ENCODE measurements around the gene CNTNAP5.

CNTNAP5 gene

DNA sequence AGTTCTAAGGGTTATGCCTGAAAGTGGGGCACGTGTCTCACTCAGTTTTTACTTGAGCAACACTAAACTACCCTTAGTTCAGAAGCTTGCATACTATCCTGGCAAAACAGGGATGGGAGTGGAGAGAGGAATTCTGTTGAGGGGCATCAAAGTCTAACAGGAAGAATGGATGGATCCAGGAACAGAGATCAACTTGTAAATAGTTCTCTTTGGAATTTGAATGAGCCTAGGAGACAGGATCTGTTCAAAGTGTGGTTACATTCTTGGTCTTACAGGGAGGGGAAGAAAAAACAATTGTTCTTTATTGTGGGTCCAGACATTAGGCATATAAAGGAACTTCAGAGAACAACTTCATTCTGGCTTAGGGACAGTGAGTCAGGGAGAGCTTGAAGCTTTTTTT is 560.2 kb downstream of the CNTNAP5 start:
- no peak overlapping the region for H3K4me3 ChIP-seq (ENCODE audit: insufficient read depth in 1 of 2, low read depth in 1 of 2, low read length in 2 of 2)
- H3K4me1 ChIP-seq (ENCODE audit: control insufficient read depth, insufficient read depth, low read depth, low read length) = no peaks in the 10 kb centered on the region
- H3K27ac ChIP-seq (ENCODE audit: low read length, poor library complexity, severe bottlenecking) = no peak overlapping the region
- no peak overlapping the region for H2BK5ac ChIP-seq (ENCODE audit: low read depth, low read length, poor library complexity, severe bottlenecking)
- no peaks in the 10 kb centered on the region for H3K36me3 ChIP-seq (ENCODE audit: control insufficient read depth in 1 of 2, insufficient read depth in 2 of 2, low read depth in 1 of 2, low read length in 2 of 2)
- H3K4me2 ChIP-seq (ENCODE audit: low read length, poor library complexity, severe bottlenecking) = no peak overlapping the region
- no peaks in the 10 kb centered on the region for H3K79me1 ChIP-seq (replicated peaks; ENCODE audit: low read length, poor library complexity, severe bottlenecking)
- no peak overlapping the region for H3K9ac ChIP-seq (ENCODE audit: low read length)
- no peak overlapping the region for H4K8ac ChIP-seq (ENCODE audit: low read length)
- no peak overlapping the region for H2BK120ac ChIP-seq (ENCODE audit: low read depth, low read length)
- H2BK15ac ChIP-seq (ENCODE audit: low read depth, poor library complexity, severe bottlenecking) = no peak overlapping the region
- H3K18ac ChIP-seq (ENCODE audit: low read depth in 1 of 2, low read length in 2 of 2) = no peak overlapping the region
- H3K4ac ChIP-seq (ENCODE audit: low read depth in 1 of 2, low read length in 2 of 2) = no peak overlapping the region
- H3K14ac ChIP-seq (ENCODE audit: low read length in 2 of 2) = no peak overlapping the region
- no peak overlapping the region for H2AFZ ChIP-seq (ENCODE audit: low read depth, low read length)
- H3K23ac ChIP-seq (ENCODE audit: low read length in 2 of 2) = no peak overlapping the region
- WGBS = no CpG with 5 or more reads among the region's 1 CpG
- H2AK5ac ChIP-seq (ENCODE audit: low read length, severe bottlenecking) = no peak overlapping the region
- no peak overlapping the region for H4K91ac ChIP-seq (ENCODE audit: low read length)
- no peaks in the 10 kb centered on the region for H3K27me3 ChIP-seq (ENCODE audit: control insufficient read depth in 1 of 2, insufficient read depth in 1 of 2, low read length in 2 of 2)
- H2BK12ac ChIP-seq (ENCODE audit: low read length in 2 of 2) = no peak overlapping the region
- H3K9me3 ChIP-seq (ENCODE audit: control insufficient read depth, low read length) = peaks cover 3% of the 10 kb centered on the region
- DNase-seq = no peak

- no peaks in the 10 kb centered on the region for H3K4me1 ChIP-seq (ENCODE audit: control insufficient read depth, insufficient read depth, low read depth, low read length)
- H3K4ac ChIP-seq (ENCODE audit: low read depth in 1 of 2, low read length in 2 of 2) = no peak overlapping the region
- no peak overlapping the region for H2BK5ac ChIP-seq (ENCODE audit: low read depth, low read length, poor library complexity, severe bottlenecking)
- H4K8ac ChIP-seq (ENCODE audit: low read length) = no peak overlapping the region
- H2BK15ac ChIP-seq (ENCODE audit: low read depth, poor library complexity, severe bottlenecking) = no peak overlapping the region
- peaks cover 5% of the 10 kb centered on the region for H3K9me3 ChIP-seq (ENCODE audit: control insufficient read depth, low read length)
- no peak overlapping the region for H3K4me2 ChIP-seq (ENCODE audit: low read length, poor library complexity, severe bottlenecking)
- H2AFZ ChIP-seq (ENCODE audit: low read depth, low read length) = no peak overlapping the region
- no peak overlapping the region for H3K9ac ChIP-seq (ENCODE audit: low read length)
- H3K14ac ChIP-seq (ENCODE audit: low read length in 2 of 2) = no peak overlapping the region
- H3K27ac ChIP-seq (ENCODE audit: low read length, poor library complexity, severe bottlenecking) = no peak overlapping the region
- no peak for DNase-seq
- 81% methylated on average over 3 of the region's 3 CpGs for WGBS
- no peak overlapping the region for H3K23ac ChIP-seq (ENCODE audit: low read length in 2 of 2)
- H3K4me3 ChIP-seq (ENCODE audit: insufficient read depth in 1 of 2, low read depth in 1 of 2, low read length in 2 of 2) = no peak overlapping the region
- no peak overlapping the region for H2BK12ac ChIP-seq (ENCODE audit: low read length in 2 of 2)
- H2BK120ac ChIP-seq (ENCODE audit: low read depth, low read length) = no peak overlapping the region
- H3K27me3 ChIP-seq (ENCODE audit: control insufficient read depth in 1 of 2, insufficient read depth in 1 of 2, low read length in 2 of 2) = no peaks in the 10 kb centered on the region
- H3K36me3 ChIP-seq (ENCODE audit: control insufficient read depth in 1 of 2, insufficient read depth in 2 of 2, low read depth in 1 of 2, low read length in 2 of 2) = no peaks in the 10 kb centered on the region
- H4K91ac ChIP-seq (ENCODE audit: low read length) = no peak overlapping the region
- no peaks in the 10 kb centered on the region for H3K79me1 ChIP-seq (replicated peaks; ENCODE audit: low read length, poor library complexity, severe bottlenecking)
- no peak overlapping the region for H2AK5ac ChIP-seq (ENCODE audit: low read length, severe bottlenecking)
- H3K18ac ChIP-seq (ENCODE audit: low read depth in 1 of 2, low read length in 2 of 2) = no peak overlapping the region
Observed at GRCh38 chr2:124586210-124586609, 561.1 kb downstream of the CNTNAP5 start.

DNA sequence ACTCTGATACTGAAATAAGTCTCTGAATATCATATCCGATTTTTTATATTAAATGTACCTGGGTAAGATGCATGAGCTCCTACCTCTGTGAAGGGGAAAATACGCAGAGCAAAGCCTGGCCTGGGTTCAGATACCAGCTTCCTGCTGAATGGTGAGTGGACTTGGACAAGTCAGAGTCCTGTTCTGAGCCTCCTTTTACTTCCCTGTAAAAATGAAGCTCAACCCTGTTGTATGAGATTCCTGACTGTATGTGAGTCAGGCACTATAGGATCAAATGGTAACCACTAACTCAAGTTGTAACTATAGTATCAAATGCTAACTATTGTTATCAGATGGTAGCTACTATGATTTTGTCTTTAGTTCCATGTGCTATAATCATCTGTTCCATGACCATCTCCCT is 561.7 kb downstream of the CNTNAP5 start:
- no peaks in the 10 kb centered on the region for H3K27me3 ChIP-seq (ENCODE audit: control insufficient read depth in 1 of 2, insufficient read depth in 1 of 2, low read length in 2 of 2)
- H2AK5ac ChIP-seq (ENCODE audit: low read length, severe bottlenecking) = no peak overlapping the region
- WGBS = 79% methylated on average over 2 of the region's 2 CpGs
- H3K23ac ChIP-seq (ENCODE audit: low read length in 2 of 2) = no peak overlapping the region
- H3K36me3 ChIP-seq (ENCODE audit: control insufficient read depth in 1 of 2, insufficient read depth in 2 of 2, low read depth in 1 of 2, low read length in 2 of 2) = no peaks in the 10 kb centered on the region
- no peak overlapping the region for H2AFZ ChIP-seq (ENCODE audit: low read depth, low read length)
- no peak overlapping the region for H2BK15ac ChIP-seq (ENCODE audit: low read depth, poor library complexity, severe bottlenecking)
- no peak overlapping the region for H3K18ac ChIP-seq (ENCODE audit: low read depth in 1 of 2, low read length in 2 of 2)
- no peak overlapping the region for H2BK12ac ChIP-seq (ENCODE audit: low read length in 2 of 2)
- no peak overlapping the region for H3K4ac ChIP-seq (ENCODE audit: low read depth in 1 of 2, low read length in 2 of 2)
- H3K4me1 ChIP-seq (ENCODE audit: control insufficient read depth, insufficient read depth, low read depth, low read length) = no peaks in the 10 kb centered on the region
- no peak overlapping the region for H3K14ac ChIP-seq (ENCODE audit: low read length in 2 of 2)
- H4K91ac ChIP-seq (ENCODE audit: low read length) = no peak overlapping the region
- no peak overlapping the region for H4K8ac ChIP-seq (ENCODE audit: low read length)
- H2BK5ac ChIP-seq (ENCODE audit: low read depth, low read length, poor library complexity, severe bottlenecking) = no peak overlapping the region
- no peak overlapping the region for H3K4me3 ChIP-seq (ENCODE audit: insufficient read depth in 1 of 2, low read depth in 1 of 2, low read length in 2 of 2)
- no peak for DNase-seq
- no peak overlapping the region for H3K4me2 ChIP-seq (ENCODE audit: low read length, poor library complexity, severe bottlenecking)
- H3K9ac ChIP-seq (ENCODE audit: low read length) = no peak overlapping the region
- H3K27ac ChIP-seq (ENCODE audit: low read length, poor library complexity, severe bottlenecking) = no peak overlapping the region
- H3K9me3 ChIP-seq (ENCODE audit: control insufficient read depth, low read length) = peaks cover 7% of the 10 kb centered on the region
- H2BK120ac ChIP-seq (ENCODE audit: low read depth, low read length) = no peak overlapping the region
- H3K79me1 ChIP-seq (replicated peaks; ENCODE audit: low read length, poor library complexity, severe bottlenecking) = no peaks in the 10 kb centered on the region

- Histone ChIP-seq H2BK15ac (ENCODE audit: low read depth, poor library complexity, severe bottlenecking) (no peak overlapping the region), H3K9ac (ENCODE audit: low read length) (no peak overlapping the region), H3K79me1 (replicated peaks; ENCODE audit: low read length, poor library complexity, severe bottlenecking) (no peaks in the 10 kb centered on the region), H4K91ac (ENCODE audit: low read length) (no peak overlapping the region), H3K4me1 (ENCODE audit: control insufficient read depth, insufficient read depth, low read depth, low read length) (no peaks in the 10 kb centered on the region), H3K23ac (ENCODE audit: low read length in 2 of 2) (no peak overlapping the region), H4K8ac (ENCODE audit: low read length) (no peak overlapping the region), H3K4ac (ENCODE audit: low read depth in 1 of 2, low read length in 2 of 2) (no peak overlapping the region), H2BK120ac (ENCODE audit: low read depth, low read length) (no peak overlapping the region), H2BK12ac (ENCODE audit: low read length in 2 of 2) (no peak overlapping the region), H2AK5ac (ENCODE audit: low read length, severe bottlenecking) (no peak overlapping the region), H2BK5ac (ENCODE audit: low read depth, low read length, poor library complexity, severe bottlenecking) (no peak overlapping the region), H3K14ac (ENCODE audit: low read length in 2 of 2) (no peak overlapping the region), H3K4me3 (ENCODE audit: insufficient read depth in 1 of 2, low read depth in 1 of 2, low read length in 2 of 2) (no peak overlapping the region), H3K27me3 (ENCODE audit: control insufficient read depth in 1 of 2, insufficient read depth in 1 of 2, low read length in 2 of 2) (no peaks in the 10 kb centered on the region), H2AFZ (ENCODE audit: low read depth, low read length) (no peak overlapping the region), H3K18ac (ENCODE audit: low read depth in 1 of 2, low read length in 2 of 2) (no peak overlapping the region), H3K9me3 (ENCODE audit: control insufficient read depth, low read length) (peaks cover 7% of the 10 kb centered on the region), H3K4me2 (ENCODE audit: low read length, poor library complexity, severe bottlenecking) (no peak overlapping the region), H3K27ac (ENCODE audit: low read length, poor library complexity, severe bottlenecking) (no peak overlapping the region), H3K36me3 (ENCODE audit: control insufficient read depth in 1 of 2, insufficient read depth in 2 of 2, low read depth in 1 of 2, low read length in 2 of 2) (no peaks in the 10 kb centered on the region)
- WGBS = 87% methylated on average over 3 of the region's 3 CpGs
- no peak for DNase-seq
Observed at GRCh38 chr2:124589971-124590370, 564.9 kb downstream of the CNTNAP5 start.
